HG03520 (cell line): ENCODE data around the gene KIAA0040.
"Not testable (repeated sequence)": the region's sequence is repeated elsewhere in the genome, so short reads cannot be mapped to it uniquely, and the experiment has no call there.

Experiments used
- ATAC-seq: cut with Tn5 transposase; IDR thresholded peaks from one replicate; pipeline ENCODE4 v1.9.1; 2021; ENCODE audit warnings: mild to moderate bottlenecking, moderate library complexity; ENCODE audit not compliant: unreplicated experiment

KIAA0040 gene

DNA sequence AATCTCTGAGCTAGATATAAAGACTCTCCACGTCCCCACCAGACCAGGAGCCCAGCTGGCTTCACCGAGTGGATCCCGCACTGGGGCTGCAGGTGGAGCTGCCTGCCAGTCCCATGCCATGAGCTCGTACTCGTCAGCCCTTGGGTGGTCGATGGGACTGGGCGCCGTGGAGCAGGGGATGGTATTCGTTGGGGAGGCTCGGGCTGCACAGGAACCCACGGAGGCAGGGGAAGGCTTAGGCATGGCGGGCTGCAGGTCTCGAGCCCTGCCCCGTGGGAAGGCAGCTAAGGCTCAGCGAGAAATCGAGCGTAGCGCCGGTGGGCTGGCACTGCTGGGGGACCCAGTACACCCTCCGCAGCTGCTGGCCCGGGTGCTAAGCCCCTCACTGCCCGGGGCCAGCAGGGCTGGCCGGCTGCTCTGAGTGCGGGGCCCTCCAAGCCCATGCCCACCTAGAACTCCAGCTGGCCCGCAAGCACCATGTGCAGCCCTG lies 84.2 kb downstream of the KIAA0040 start:
- ATAC-seq = not testable (repeated sequence)
